Hepatocyte (in vitro differentiated cells): ENCODE measurements around the gene PRRT4.

ENCODE experiments used
- CTCF ChIP-seq: fragments of 200-600 bp; sonication (generic); IDR thresholded peaks from 2 replicates; pipeline ENCODE4 v1.5.1; 2016; ENCODE audit warnings: antibody characterized with exemption, mild to moderate bottlenecking; ENCODE audit not compliant: poor library complexity
- EZH2phosphoT487 ChIP-seq: fragments of 200-600 bp; sonication (generic); IDR thresholded peaks from one replicate; pipeline ENCODE4 v1.6.1; 2018; ENCODE audit warnings: antibody characterized with exemption, mild to moderate bottlenecking, low read depth, moderate library complexity; ENCODE audit not compliant: unreplicated experiment, severe bottlenecking

- no peak for TF ChIP-seq CTCF
- TF ChIP-seq EZH2phosphoT487, result no peak
Observed at GRCh38 chr7:128384726-128385125, 23.2 kb upstream of the PRRT4 start.
